Adrenal gland (tissue), 12 donors: ENCODE results near the gene LRRC61. TPM values are rescaled to one million over a fixed set of nuclear protein-coding genes. Genes with fewer than 3 reads are reported as not detected.

Experiments used
- DNase-seq, 7 donors: peaks; one replicate each; pipeline ENCODE4 v3.0.0-alpha.2; 2019 to 2020
- H3K27ac ChIP-seq, 5 donors: fragments of 200-600 bp; sonication (generic) in 4 of 5; 1 replicate in 3 of 5; 2 replicates in 2 of 5; pipeline versions ENCODE4 v1.5.1 to v1.8.0; 2016 to 2020; ENCODE audit warnings: mild to moderate bottlenecking in 1 of 5
- H3K27me3 ChIP-seq: fragments of 200-600 bp; 2 replicates; pipeline ENCODE4 v1.8.0; 2021
- H3K36me3 ChIP-seq, 2 donors: fragments of 200-600 bp; replicated peaks in 1 of 2; 1 replicate in 1 of 2; 2 replicates in 1 of 2; pipeline versions ENCODE4 v1.5.1 to v1.8.0; 2018 to 2022
- H3K4me1 ChIP-seq, 2 donors: fragments of 200-600 bp; replicated peaks in 1 of 2; 1 replicate in 1 of 2; 2 replicates in 1 of 2; pipeline versions ENCODE4 v1.5.1 to v1.8.0; 2018 to 2021
- H3K4me3 ChIP-seq, 4 donors: fragments of 200-600 bp; sonication (generic) in 3 of 4; one replicate each; pipeline ENCODE4 v1.5.1; 2016 to 2018
- H3K9me3 ChIP-seq, 3 donors: fragments of 200-600 bp; sonication (generic) in 1 of 3; replicated peaks in 1 of 3; 1 replicate in 2 of 3; 2 replicates in 1 of 3; pipeline versions ENCODE4 v1.5.1 to v1.8.0; 2016 to 2021
- POLR2A ChIP-seq, 2 donors: fragments of 450-650 bp; IDR thresholded peaks; one replicate each; pipeline ENCODE4 v1.6.1; 2017; ENCODE audit warnings: antibody characterized with exemption in 2 of 2, mild to moderate bottlenecking in 2 of 2, moderate library complexity in 1 of 2
- WGBS, 4 donors: extraction: QIAGEN DNeasy Blood & Tissue Kit in 2 of 4; methylation state at CpG; one replicate each; pipeline versions ENCODE4 v1.1.5 to v1.1.7; 2013 to 2017; 5-methylcytosine and 5-hydroxymethylcytosine counted together
- intact Hi-C, 2 donors: fragments of 100-400 bp; cut with DNase I; formaldehyde crosslinking; loops; one replicate each; pipeline versions ENCODE4 v1.14.1 to v1.15.0; 2022 to 2023
- polyA plus RNA-seq, 3 donors: library from polyadenylated mRNA; stranded (reverse); fragments of 200-250 nt in 2 of 3; fragments of 350-450 nt in 1 of 3; fragmentation: Illumina TruSeq in 1 of 3; extraction: RNeasy Lipid Tissue Mini Kit (QIAGEN cat#74804) in 1 of 3; gene quantifications; one replicate each; pipeline ENCODE4 v1.2.3, GENCODE V29; 2013 to 2014
- total RNA-seq, 9 donors: library from RNA; depleted of rRNA in 4 of 9; stranded (reverse); fragments of >200 nt in 4 of 9; fragments of 120-200 nt in 1 of 9; fragmentation: NEBNext Ultra II Directional in 1 of 9; extraction: Animal tissue kit (Norgen Biotek cat#: 25700) in 1 of 9; gene quantifications; one replicate each; pipeline versions ENCODE4 v1.1.0 to v1.2.4, GENCODE V29; 2013 to 2023
- TF ChIP-seq, protein P1 (sequence below), 6 experiments: fragments of 450-650 bp in 4 of 6; fragments of 200-600 bp in 2 of 6; sonication (generic) in 1 of 6; IDR thresholded peaks; 1 replicate in 5 of 6; 2 replicates in 1 of 6; pipeline versions ENCODE4 v1.5.1 to v1.8.0; 2016 to 2021; ENCODE audit warnings: antibody characterized with exemption in 6 of 6, mild to moderate bottlenecking in 2 of 6, moderate library complexity in 1 of 6
- donor health status: healthy with polysubstance abuse.
- donor health status: Bipolar disorder and iron deficiency.
- donor health status: DM: yes; HTN: yes; CAD: no.
- donor health status: DM: no; HTN: no; CAD: no.
- donor health status: DM: no; HTN: no; CAD: no.
- donor health status: DM: yes; HTN: yes; CAD: no.

Gene LRRC61
- total and polyA plus RNA-seq, 12 donors = 8.6 to 1,435 (median 176) TPM

GRCh38 chr7:150361807-150362621 lies 38.9 kb downstream of the LRRC61 start:
- TF ChIP-seq, protein P1, sequence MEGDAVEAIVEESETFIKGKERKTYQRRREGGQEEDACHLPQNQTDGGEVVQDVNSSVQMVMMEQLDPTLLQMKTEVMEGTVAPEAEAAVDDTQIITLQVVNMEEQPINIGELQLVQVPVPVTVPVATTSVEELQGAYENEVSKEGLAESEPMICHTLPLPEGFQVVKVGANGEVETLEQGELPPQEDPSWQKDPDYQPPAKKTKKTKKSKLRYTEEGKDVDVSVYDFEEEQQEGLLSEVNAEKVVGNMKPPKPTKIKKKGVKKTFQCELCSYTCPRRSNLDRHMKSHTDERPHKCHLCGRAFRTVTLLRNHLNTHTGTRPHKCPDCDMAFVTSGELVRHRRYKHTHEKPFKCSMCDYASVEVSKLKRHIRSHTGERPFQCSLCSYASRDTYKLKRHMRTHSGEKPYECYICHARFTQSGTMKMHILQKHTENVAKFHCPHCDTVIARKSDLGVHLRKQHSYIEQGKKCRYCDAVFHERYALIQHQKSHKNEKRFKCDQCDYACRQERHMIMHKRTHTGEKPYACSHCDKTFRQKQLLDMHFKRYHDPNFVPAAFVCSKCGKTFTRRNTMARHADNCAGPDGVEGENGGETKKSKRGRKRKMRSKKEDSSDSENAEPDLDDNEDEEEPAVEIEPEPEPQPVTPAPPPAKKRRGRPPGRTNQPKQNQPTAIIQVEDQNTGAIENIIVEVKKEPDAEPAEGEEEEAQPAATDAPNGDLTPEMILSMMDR (IDR thresholded peaks at IDR 0.05) = no peak
- TF ChIP-seq POLR2A (IDR thresholded peaks at IDR 0.05) = no peak
- no peaks in the 10 kb centered on the region for H3K27me3 ChIP-seq
- 79 to 90% (median 82%) methylated on average over 18 of the region's 18 CpGs for WGBS, 4 donors
- H3K36me3 ChIP-seq = no peaks in the 10 kb centered on the region
- H3K4me3 ChIP-seq = no peak overlapping the region
- DNase-seq = no peak
- intact Hi-C loops = no loop called here
- no peaks in the 10 kb centered on the region for H3K4me1 ChIP-seq
- no peak overlapping the region for H3K27ac ChIP-seq
- H3K9me3 ChIP-seq = no peaks in the 10 kb centered on the region

DNA sequence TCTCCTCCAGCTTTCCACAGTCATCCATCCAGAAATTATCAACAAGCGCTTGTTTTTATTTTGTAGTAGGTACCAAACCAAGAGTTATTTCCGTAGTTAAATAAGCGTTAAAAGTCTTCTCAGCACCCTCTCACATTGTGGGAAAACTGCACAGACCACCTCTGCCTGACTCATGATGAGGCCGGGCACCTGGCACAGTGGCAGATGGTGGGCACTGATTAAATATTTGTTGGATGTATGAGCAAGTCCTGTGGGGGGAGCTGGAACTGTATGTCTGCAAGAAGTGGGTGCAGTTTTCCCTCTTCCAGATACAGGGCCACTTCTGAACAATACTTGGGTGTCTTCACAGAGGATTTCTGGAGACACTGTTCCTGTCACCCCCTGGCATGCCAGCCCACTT lies 40.2 kb downstream of the LRRC61 start:
- no peaks in the 10 kb centered on the region for H3K27me3 ChIP-seq
- intact Hi-C loops = no loop called here
- no peaks in the 10 kb centered on the region for H3K36me3 ChIP-seq
- H3K27ac ChIP-seq = no peak overlapping the region
- peaks cover 3 to 6% of the 10 kb centered on the region in 2 donors for H3K4me1 ChIP-seq
- WGBS, 4 donors = 79 to 91% (median 85%) methylated on average over 4 of the region's 4 CpGs
- DNase-seq = no peak
- no peak for TF ChIP-seq POLR2A (IDR thresholded peaks at IDR 0.05)
- TF ChIP-seq, protein P1 (IDR thresholded peaks at IDR 0.05) = no peak
- no peak overlapping the region for H3K4me3 ChIP-seq
- H3K9me3 ChIP-seq = no peaks in the 10 kb centered on the region

DNA sequence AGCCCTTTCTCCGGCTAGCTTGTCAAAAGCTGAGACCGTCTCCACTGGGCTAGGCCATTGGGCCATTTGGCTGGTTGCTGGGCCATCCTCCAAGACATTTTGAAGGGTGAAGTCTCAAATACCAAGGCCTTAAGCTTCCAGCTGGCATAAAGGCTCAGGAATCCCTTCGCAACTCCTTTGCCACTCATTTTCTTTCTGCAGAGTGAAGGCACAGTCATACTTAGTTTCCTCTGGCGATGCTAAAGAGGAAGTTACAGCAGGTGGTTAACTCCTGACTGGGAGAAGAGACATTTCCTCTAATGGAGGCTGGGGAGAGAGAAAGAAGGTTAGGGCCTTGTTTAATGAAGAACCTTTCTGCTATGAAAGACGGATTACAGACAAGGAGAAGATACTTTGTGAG lies 40.7 kb downstream of the LRRC61 start:
- Histone ChIP-seq H3K4me3 (no peak overlapping the region), H3K4me1 (peaks cover 3 to 6% of the 10 kb centered on the region in 2 donors), H3K27ac (no peak overlapping the region), H3K9me3 (no peaks in the 10 kb centered on the region), H3K27me3 (no peaks in the 10 kb centered on the region), H3K36me3 (no peaks in the 10 kb centered on the region)
- DNase-seq = no peak
- 70 to 80% (median 72%) methylated on average over 5 of the region's 5 CpGs for WGBS, 4 donors
- no peak for TF ChIP-seq POLR2A (IDR thresholded peaks at IDR 0.05)
- TF ChIP-seq, protein P1 (IDR thresholded peaks at IDR 0.05) = no peak
- intact Hi-C loops = no loop called here

DNA sequence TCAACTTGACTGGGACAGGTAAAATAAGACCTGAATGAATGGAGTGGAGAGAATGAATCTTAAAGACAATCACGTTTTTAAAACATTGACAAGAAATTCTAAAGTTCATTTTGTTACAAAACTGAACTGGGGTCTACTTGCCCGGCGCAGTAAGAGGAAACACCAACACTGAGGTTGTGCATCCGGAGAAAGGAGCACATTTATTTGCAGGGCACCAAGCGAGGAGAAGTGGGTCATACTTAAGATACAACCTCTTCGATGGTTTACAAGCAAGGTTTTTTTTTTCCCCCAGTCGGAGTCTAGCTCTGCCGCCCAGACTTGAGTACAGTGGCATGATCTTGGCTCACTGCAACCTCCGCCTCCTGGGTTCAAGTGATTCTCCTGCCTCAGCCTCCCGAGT lies 42.0 kb downstream of the LRRC61 start:
- no peak for TF ChIP-seq POLR2A (IDR thresholded peaks at IDR 0.05)
- TF ChIP-seq, protein P1 (IDR thresholded peaks at IDR 0.05) = no peak
- intact Hi-C loops = no loop called here
- Histone ChIP-seq H3K27ac (no peak overlapping the region), H3K27me3 (no peaks in the 10 kb centered on the region), H3K9me3 (no peaks in the 10 kb centered on the region), H3K4me3 (no peak overlapping the region), H3K4me1 (peaks cover 11 to 13% of the 10 kb centered on the region in 2 donors), H3K36me3 (no peaks in the 10 kb centered on the region)
- DNase-seq = no peak
- WGBS, 4 donors = 83 to 87% (median 86%) methylated on average over 10 of the region's 10 CpGs
